Muscle layer of colon (tissue), 2 donors: ENCODE data around the gene DUSP22.

Experiments used
- H3K27ac ChIP-seq: one replicate; pipeline ENCODE4 v1.7.0; 2013; ENCODE audit warnings: low read depth, mild to moderate bottlenecking, low read length, moderate library complexity
- H3K27me3 ChIP-seq, 2 donors: one replicate each; pipeline ENCODE4 v1.7.0; 2013; ENCODE audit warnings: low read length in 2 of 2, mild to moderate bottlenecking in 2 of 2; ENCODE audit not compliant: insufficient read depth in 2 of 2, control insufficient read depth in 1 of 2
- H3K36me3 ChIP-seq: one replicate; pipeline ENCODE4 v1.7.0; 2013; ENCODE audit warnings: mild to moderate bottlenecking, low read length; ENCODE audit not compliant: insufficient read depth
- H3K4me1 ChIP-seq: one replicate; pipeline ENCODE4 v1.7.0; 2013; ENCODE audit warnings: mild to moderate bottlenecking, low read length; ENCODE audit not compliant: insufficient read depth
- H3K4me3 ChIP-seq, 2 donors: one replicate each; pipeline ENCODE4 v1.7.0; 2013; ENCODE audit warnings: low read length in 2 of 2, low read depth in 1 of 2, mild to moderate bottlenecking in 1 of 2, moderate library complexity in 1 of 2
- H3K9ac ChIP-seq: one replicate; pipeline ENCODE4 v1.7.0; 2013; ENCODE audit warnings: low read length
- H3K9me3 ChIP-seq: one replicate; pipeline ENCODE4 v1.7.0; 2013; ENCODE audit warnings: mild to moderate bottlenecking, low read length
- donor health status: abdominal sarcoma.
- donor health status: Adenocarcinoma of cecum.

The DUSP22 gene

GRCh38 chr6:386688-387266 is 94.5 kb downstream of the DUSP22 start:
- Histone ChIP-seq H3K9me3 (no peaks in the 10 kb centered on the region), H3K9ac (no peak overlapping the region), H3K36me3 (no peaks in the 10 kb centered on the region), H3K27ac (no peak overlapping the region), H3K27me3 (peaks cover 18 to 26% of the 10 kb centered on the region in 2 donors), H3K4me1 (no peaks in the 10 kb centered on the region), H3K4me3 (no peak overlapping the region)

DNA sequence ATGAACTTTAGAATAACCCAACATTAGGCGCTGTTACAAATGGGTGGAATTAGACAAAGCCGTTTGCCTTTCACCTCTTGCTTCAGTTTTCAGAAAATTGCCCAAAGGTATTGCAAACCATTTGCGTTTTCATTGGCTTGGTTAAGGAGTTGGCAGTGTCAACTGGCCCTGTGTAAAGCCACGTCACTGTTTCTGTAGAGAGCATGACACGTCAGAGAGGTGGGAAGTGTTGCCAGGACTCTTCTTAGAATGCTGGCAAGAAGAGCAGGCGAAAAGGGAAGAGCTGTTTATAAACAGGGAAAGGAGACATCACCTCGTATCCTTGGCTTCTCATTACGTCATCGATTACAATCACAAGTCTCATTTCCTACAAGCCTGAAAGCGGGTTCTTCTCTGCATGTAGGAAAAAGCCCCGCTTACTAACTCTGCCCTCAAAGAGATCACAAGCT is 95.0 kb downstream of the DUSP22 start:
- H3K9ac ChIP-seq: no peak overlapping the region
- H3K27ac ChIP-seq: no peak overlapping the region
- no peak overlapping the region for H3K4me3 ChIP-seq
- H3K4me1 ChIP-seq: no peaks in the 10 kb centered on the region
- no peaks in the 10 kb centered on the region for H3K36me3 ChIP-seq
- H3K27me3 ChIP-seq: peaks cover 18 to 32% of the 10 kb centered on the region in 2 donors
- H3K9me3 ChIP-seq: no peaks in the 10 kb centered on the region

GRCh38 chr6:388202-388903 is 96.1 kb downstream of the DUSP22 start:
- peaks cover 18 to 42% of the 10 kb centered on the region in 2 donors for H3K27me3 ChIP-seq
- no peak overlapping the region for H3K4me3 ChIP-seq
- no peaks in the 10 kb centered on the region for H3K4me1 ChIP-seq
- H3K9ac ChIP-seq: no peak overlapping the region
- H3K9me3 ChIP-seq: no peaks in the 10 kb centered on the region
- H3K36me3 ChIP-seq: no peaks in the 10 kb centered on the region
- no peak overlapping the region for H3K27ac ChIP-seq

- Histone ChIP-seq H3K4me1 (no peaks in the 10 kb centered on the region), H3K27me3 (peaks cover 18 to 50% of the 10 kb centered on the region in 2 donors), H3K9ac (no peak overlapping the region), H3K36me3 (no peaks in the 10 kb centered on the region), H3K4me3 (no peak overlapping the region), H3K27ac (no peak overlapping the region), H3K9me3 (no peaks in the 10 kb centered on the region)
Observed at GRCh38 chr6:389143-389542, 96.9 kb downstream of the DUSP22 start.

GRCh38 chr6:389622-390021 is 97.3 kb downstream of the DUSP22 start:
- Histone ChIP-seq H3K9me3 (no peaks in the 10 kb centered on the region), H3K27ac (no peak overlapping the region), H3K4me1 (no peaks in the 10 kb centered on the region), H3K36me3 (no peaks in the 10 kb centered on the region), H3K4me3 (no peak overlapping the region), H3K9ac (no peak overlapping the region), H3K27me3 (peaks cover 19 to 53% of the 10 kb centered on the region in 2 donors)

DNA sequence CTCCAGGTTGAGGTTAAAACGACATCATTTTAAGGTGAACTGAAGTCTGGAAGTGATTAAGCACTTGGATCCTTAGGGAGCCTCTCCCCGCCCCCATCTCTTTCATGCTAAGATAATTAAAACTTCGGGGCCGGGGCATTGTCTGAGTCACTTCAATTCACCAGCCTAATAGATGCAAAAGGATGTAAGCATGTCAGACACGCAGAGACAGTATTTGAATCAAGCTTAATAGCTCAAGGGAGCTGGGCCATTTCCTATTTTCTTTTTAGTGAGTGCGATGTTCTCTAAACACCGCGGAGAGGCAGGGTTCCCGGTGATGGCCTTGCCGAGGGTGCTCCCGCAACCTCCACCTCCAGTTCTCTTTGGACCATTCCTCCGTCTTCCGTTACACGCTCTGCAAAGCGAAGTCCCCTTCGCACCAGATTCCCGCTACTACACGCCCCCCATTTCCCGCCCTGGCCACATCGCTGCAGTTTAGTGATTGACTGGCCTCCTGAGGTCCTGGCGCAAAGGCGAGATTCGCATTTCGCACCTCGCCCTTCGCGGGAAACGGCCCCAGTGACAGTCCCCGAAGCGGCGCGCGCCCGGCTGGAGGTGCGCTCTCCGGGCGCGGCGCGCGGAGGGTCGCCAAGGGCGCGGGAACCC is 98.7 kb downstream of the DUSP22 start:
- Histone ChIP-seq H3K27ac (no peak overlapping the region), H3K4me3 (no peak overlapping the region), H3K4me1 (no peaks in the 10 kb centered on the region), H3K9ac (no peak overlapping the region), H3K27me3 (peaks cover 26 to 53% of the 10 kb centered on the region in 2 donors), H3K36me3 (no peaks in the 10 kb centered on the region), H3K9me3 (no peaks in the 10 kb centered on the region)

GRCh38 chr6:391559-392440 is 99.5 kb downstream of the DUSP22 start, which contains the start of gene IRF4:
TSS of gene IRF4 (plus strand) at chr6:391752. CDS start at chr6:393153, 1,401 bp downstream.
- Histone ChIP-seq H3K4me1 (no peaks in the 10 kb centered on the region), H3K27me3 (peaks cover 21 to 51% of the 10 kb centered on the region in 2 donors), H3K9me3 (no peaks in the 10 kb centered on the region), H3K36me3 (no peaks in the 10 kb centered on the region), H3K9ac (no peak within 1 kb of the TSS), H3K27ac (no peak within 1 kb of the TSS), H3K4me3 (peak within 1 kb of the TSS; percentile 31 to 32)

- Histone ChIP-seq H3K4me1 (no peaks in the 10 kb centered on the region), H3K9me3 (no peaks in the 10 kb centered on the region), H3K9ac (no peak overlapping the region), H3K27ac (no peak overlapping the region), H3K4me3 (peak overlapping the region; percentile 31 to 32), H3K36me3 (no peaks in the 10 kb centered on the region), H3K27me3 (peaks cover 21 to 50% of the 10 kb centered on the region in 2 donors)
Observed at GRCh38 chr6:392441-393390, 100.4 kb downstream of the DUSP22 start.

DNA sequence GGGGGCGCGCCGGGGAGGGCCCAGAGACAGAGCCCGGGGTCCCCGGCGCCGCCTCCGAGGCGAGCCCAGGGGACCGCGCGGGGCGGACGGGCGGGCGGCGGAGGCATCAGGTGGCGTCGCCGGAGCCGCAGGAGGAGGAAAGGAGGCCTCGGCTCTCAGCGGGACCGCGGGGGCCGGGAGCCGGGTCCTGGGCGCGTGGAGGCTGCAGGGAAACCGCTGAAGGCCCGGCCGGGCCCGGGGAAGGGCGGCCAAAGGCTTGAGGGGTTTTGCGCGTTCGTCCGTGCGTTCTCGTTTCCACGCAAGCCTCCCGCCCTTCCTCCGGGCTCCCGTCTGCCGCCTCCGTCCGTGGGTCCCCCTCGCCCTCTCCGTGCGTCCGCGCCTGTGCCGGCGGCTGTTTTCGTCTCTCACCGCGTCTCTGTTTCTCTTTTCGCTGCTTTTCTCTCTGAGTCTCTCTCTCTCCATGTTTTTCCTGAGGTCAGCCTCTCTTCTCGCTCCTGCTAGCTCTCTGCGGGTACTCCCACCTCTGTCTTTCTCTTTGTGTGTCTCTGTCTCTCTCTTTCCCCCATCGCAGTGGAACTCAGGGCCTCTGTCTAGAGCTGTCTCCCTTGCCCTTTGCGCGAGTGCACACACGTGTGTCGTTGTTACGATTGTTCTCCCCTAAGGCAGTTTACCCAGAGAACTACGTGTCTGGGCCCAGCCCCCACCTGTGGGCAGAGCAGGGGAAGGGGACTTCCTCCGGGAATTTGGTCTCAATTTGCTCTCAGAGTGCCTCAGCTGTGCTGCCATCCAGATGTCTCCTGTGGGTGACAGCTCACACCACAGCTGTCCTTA is 101.3 kb downstream of the DUSP22 start:
- no peak overlapping the region for H3K27ac ChIP-seq
- peaks cover 21 to 50% of the 10 kb centered on the region in 2 donors for H3K27me3 ChIP-seq
- no peak overlapping the region for H3K9ac ChIP-seq
- no peaks in the 10 kb centered on the region for H3K4me1 ChIP-seq
- H3K9me3 ChIP-seq: no peaks in the 10 kb centered on the region
- peak overlapping the region in 1 of 2 donors; percentile 31 for H3K4me3 ChIP-seq
- H3K36me3 ChIP-seq: no peaks in the 10 kb centered on the region
